ENCODE results near the gene RIPOR2. TPM values are rescaled to one million over a fixed set of nuclear protein-coding genes. Genes with fewer than 3 reads are reported as not detected.

RIPOR2 gene
- total and polyA plus RNA-seq, 2 experiments from 2014 or later: 9.5 to 22.5 TPM

GRCh38 chr6:24868765-24869164, 67.0 kb downstream of the RIPOR2 start (continued):
- no peak for TF ChIP-seq ZNF462 (CRISPR knock-in tag; IDR thresholded peaks at IDR 0.05)
- no peak for TF ChIP-seq ZNF331 (CRISPR knock-in tag; IDR thresholded peaks at IDR 0.05; ENCODE audit: low read depth)
- no peak for TF ChIP-seq ZNF114 (CRISPR knock-in tag; IDR thresholded peaks at IDR 0.05)
- TF ChIP-seq CTCF (conservative IDR thresholded peaks at IDR 0.05; ENCODE audit: low read depth in 2 of 2): no peak
- TF ChIP-seq CREB1 (CRISPR knock-in tag; IDR thresholded peaks at IDR 0.05; ENCODE audit: low read depth): no peak

GRCh38 chr6:24867104-24867703, 68.6 kb downstream of the RIPOR2 start:
- H3K9me3 Mint-ChIP-seq: no peaks in the 10 kb centered on the region
- Histone ChIP-seq H3K27me3 (ENCODE audit: insufficient read depth) (no peaks in the 10 kb centered on the region), H2AFZ (no peak overlapping the region), H3K4me1 (ENCODE audit: insufficient read depth) (no peaks in the 10 kb centered on the region; the same call in 1 of the 2 replicates), H3F3A (replicated peaks; ENCODE audit: low read depth) (no peaks in the 10 kb centered on the region), H3K9me2 (ENCODE audit: insufficient read depth) (no peaks in the 10 kb centered on the region), H3K27ac (ENCODE audit: low read depth) (no peak overlapping the region), H3K4me2 (no peak overlapping the region), H3K79me2 (replicated peaks; ENCODE audit: insufficient read depth) (no peaks in the 10 kb centered on the region), H4K20me1 (replicated peaks; ENCODE audit: insufficient read depth) (no peaks in the 10 kb centered on the region), H3K4me3 (no peak overlapping the region), H3K36me3 (ENCODE audit: insufficient read depth) (no peaks in the 10 kb centered on the region; the same call in 1 of the 2 replicates)
- no peak for TF ChIP-seq REST (IDR thresholded peaks at IDR 0.05; ENCODE audit: unreplicated experiment)
- peak in 1 of 2 experiments; percentile 32; a peak in 2 of 4 replicates for TF ChIP-seq CTCF (conservative IDR thresholded peaks at IDR 0.05; ENCODE audit: low read depth in 2 of 2)
- no peak overlapping the region for H3K4me3 Mint-ChIP-seq
- H3K36me3 Mint-ChIP-seq (ENCODE audit: low read depth): peaks cover 33% of the 10 kb centered on the region
- H3K27me3 Mint-ChIP-seq (ENCODE audit: insufficient read depth, low read depth, poor library complexity): no peaks in the 10 kb centered on the region
- ATAC-seq: peak; percentile 42
- H3K27ac Mint-ChIP-seq: no peak overlapping the region
- DNase-seq (ENCODE audit: low spot score): peak; percentile 29
- H3K4me1 Mint-ChIP-seq: peaks cover 2% of the 10 kb centered on the region; the same call in 2 of the 3 replicates

All from GM23338 (cell line).